Epithelial cell of proximal tubule (primary cell): ENCODE data around the gene PDCD1. TPM values are rescaled to one million over a fixed set of nuclear protein-coding genes. Genes with fewer than 3 reads are reported as not detected.

ENCODE experiments used
- DNase-seq: peaks from one replicate; pipeline ENCODE4 v3.0.0-alpha.2; 2011; ENCODE audit warnings: low read depth
- H3K4me3 ChIP-seq: 2 replicates; pipeline ENCODE4 v1.5.1; 2011; ENCODE audit warnings: low read depth, mild to moderate bottlenecking, low read length
- total RNA-seq: library from RNA; depleted of rRNA; stranded (reverse); fragments of >200 nt; gene quantifications from 2 replicates; pipeline ENCODE4 v1.2.3, GENCODE V29; 2015
- TF ChIP-seq, protein P1 (sequence below): conservative IDR thresholded peaks from 2 replicates; pipeline ENCODE4 v1.5.1; 2012; ENCODE audit warnings: low read depth, mild to moderate bottlenecking, low read length

The PDCD1 gene
- total RNA-seq, 1 donor from 2014 or later, result 0.92 TPM

DNA sequence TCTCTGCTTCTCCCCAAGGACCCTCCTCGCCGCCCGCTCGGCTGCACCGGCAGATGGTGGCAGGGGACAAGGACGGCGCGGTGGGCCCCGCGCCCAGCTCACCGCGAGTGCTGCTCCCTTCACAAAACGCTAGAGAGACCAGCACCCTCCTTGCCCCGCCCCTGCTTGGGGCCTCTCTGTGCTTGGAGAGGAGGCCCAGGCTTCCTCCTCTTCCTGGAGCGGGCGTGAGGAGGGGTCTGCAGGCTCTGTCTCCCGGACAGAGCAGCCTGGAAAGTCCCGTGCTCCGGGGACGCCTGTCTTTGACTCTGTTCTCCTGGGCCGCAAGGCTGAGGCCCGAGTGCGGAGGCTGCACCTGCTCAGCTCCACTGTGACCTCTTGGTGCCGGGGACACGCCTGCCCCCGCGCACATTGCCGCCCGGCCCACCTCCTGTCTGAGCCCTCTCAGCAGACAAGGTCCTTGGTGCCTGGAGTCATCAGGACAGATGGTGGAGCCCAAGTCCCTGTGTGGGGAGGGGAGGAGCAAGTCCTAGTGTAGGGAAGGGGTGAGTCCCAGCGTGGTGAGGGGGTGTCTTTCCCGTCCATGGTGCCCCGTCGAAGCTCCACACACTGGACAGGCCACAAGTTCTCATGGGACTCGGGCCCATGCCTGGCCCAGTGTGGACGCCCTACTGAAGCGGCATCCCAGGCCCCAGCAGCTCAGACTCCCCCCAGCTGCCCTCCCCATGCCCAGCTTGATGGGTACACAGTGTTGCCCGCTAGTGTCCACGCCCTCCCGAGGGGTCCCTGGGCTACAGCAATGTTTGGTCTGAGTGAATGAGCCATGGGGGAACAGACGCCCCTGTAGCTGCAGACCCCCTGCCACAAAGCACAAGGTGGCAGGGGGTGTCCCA is 44.7 kb upstream of the PDCD1 start:
- no peak overlapping the region for H3K4me3 ChIP-seq
- DNase-seq, result no peak
- TF ChIP-seq, protein P1, sequence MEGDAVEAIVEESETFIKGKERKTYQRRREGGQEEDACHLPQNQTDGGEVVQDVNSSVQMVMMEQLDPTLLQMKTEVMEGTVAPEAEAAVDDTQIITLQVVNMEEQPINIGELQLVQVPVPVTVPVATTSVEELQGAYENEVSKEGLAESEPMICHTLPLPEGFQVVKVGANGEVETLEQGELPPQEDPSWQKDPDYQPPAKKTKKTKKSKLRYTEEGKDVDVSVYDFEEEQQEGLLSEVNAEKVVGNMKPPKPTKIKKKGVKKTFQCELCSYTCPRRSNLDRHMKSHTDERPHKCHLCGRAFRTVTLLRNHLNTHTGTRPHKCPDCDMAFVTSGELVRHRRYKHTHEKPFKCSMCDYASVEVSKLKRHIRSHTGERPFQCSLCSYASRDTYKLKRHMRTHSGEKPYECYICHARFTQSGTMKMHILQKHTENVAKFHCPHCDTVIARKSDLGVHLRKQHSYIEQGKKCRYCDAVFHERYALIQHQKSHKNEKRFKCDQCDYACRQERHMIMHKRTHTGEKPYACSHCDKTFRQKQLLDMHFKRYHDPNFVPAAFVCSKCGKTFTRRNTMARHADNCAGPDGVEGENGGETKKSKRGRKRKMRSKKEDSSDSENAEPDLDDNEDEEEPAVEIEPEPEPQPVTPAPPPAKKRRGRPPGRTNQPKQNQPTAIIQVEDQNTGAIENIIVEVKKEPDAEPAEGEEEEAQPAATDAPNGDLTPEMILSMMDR, result no peak

DNA sequence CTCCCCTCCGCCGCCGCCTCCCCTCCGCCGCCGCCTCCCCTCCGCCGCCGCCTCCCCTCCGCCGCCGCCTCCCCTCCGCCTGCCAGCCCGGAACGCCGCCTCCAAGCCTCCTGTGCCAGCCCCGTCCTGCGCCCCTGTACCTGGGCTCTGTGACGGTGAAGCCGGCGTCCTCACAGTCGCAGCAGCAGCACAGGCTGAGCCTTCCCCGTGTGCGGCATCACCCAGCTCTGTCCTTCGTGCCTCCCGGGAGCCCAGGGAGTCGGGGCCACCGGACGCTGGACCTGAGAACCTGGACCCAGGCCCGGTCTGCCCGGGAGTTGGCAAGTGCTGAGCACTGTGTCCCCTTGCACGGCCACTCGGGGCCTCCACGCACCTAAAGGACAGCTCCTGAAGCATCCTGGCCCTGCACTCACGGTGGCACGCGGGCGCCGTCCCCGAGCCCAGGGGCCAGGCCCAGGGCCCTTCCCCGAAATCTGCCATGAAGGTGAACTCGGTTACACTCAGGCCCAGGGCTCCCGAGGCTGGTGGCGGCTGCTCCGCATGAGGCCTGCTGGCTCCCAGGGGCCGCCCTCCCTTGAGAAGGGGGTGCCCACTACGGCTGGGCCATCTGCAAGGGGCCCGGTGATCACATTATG is 43.8 kb upstream of the PDCD1 start:
- no peak for DNase-seq
- TF ChIP-seq, protein P1, result no peak
- H3K4me3 ChIP-seq, result no peak overlapping the region

DNA sequence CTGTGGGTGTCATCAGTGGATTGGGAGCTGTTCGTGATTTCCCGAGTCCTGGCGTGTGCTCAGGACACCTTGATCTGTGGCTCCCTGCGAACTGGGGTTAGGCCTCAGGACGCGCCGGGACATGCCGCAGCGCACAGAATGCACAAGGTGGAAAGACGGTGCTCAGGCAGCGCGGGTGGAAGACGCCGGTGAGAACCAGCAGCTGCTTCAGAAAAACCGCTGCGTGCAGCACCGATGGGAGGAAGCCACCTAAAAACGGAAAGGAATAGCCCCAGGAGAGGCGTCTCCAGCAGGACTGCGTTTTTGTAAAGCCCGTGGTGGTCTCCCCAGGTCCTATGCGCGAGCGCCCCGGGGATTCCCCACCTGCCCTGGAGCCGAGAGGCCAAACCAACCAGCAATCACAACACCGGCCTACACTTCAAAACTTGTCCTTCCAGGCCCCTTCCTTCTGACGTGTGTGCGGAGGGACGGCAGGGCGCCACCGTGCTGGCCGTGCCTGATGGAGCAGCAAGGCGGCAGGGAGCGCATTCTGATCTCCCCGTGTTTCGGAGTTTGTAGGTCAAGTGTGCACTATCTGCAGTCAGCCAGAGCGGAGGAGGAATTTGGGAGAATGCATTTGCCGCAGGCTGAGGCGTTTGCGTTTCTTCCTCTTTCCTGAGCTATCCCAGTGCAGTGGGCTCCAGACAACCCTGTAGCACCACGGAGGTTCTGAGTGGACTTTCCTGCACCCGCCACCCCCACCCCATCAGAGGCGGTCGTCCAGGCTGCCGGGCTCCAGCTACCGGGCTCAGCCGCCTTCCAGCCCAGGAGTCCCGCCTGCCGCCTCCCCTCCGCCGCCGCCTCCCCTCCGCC is 43.0 kb upstream of the PDCD1 start:
- DNase-seq, result no peak
- TF ChIP-seq, protein P1, result no peak

DNA sequence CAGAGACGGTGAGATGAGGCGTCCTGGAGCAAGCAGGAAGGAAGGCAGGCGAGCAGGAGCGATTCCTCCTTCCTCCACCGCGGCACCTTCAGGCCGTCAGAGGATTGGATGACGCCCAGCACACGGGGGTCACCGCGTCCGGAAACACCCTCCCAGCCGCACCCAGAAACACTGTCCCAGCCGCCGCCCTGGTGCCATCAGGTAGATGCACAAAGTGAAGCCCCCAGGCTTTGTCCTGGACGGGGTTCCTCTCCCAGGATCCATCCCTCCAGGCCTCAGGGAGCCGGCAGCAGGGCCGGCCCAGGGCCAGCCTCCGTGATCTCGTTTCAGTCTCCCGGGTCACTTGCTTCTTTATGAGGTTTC is 42.3 kb upstream of the PDCD1 start:
- TF ChIP-seq, protein P1, result no peak
- no peak overlapping the region for H3K4me3 ChIP-seq
- DNase-seq, result no peak

More for the DNA sequence above, 43.0 kb upstream of the PDCD1 start:
- peak overlapping the region; percentile 31 for H3K4me3 ChIP-seq

DNA sequence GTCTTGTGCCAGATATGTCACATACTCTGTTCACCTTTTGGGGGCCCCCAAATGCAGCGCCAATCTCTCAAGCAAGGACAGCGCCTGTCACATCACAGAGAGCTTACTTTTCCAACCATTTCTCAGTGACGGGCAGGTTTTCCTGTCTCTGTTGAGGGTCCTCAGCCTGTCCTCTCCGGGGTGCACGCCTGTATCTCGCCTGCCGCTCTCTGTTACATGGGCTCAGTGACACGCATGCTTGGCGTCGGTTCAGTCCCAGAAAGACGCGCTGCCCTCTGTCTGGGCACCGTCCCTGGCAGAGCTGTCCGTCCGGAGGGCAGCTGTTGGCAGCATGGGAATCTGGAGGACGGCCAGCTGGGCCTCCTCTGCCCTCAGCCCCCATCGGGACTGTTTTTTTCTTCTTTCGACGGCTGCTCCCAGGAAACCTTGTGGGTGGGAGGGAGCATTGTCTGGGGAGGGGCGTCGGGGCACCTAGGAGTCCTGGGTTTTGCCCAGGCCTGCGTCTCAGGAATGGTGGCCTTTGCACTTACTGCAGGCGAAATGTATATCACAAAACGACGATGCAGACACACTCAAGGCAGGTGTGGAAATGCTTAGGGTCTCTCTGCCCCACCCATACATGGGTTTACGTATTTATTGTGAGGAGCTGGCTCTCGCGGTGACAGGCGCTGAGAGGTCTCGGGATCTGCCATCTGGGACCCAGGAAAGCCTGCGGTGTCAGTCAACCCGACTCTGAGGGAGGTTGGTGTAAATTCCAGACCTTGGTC is 41.7 kb upstream of the PDCD1 start:
- DNase-seq, result no peak
- H3K4me3 ChIP-seq, result no peak overlapping the region
- TF ChIP-seq, protein P1, result no peak
